ENCODE data around the gene KLRC1. TPM values are rescaled to one million over a fixed set of nuclear protein-coding genes. Genes with fewer than 3 reads are reported as not detected.
"Not testable (repeated sequence)": the region's sequence is repeated elsewhere in the genome, so short reads cannot be mapped to it uniquely, and the experiment has no call there.

Gene KLRC1
- polyA plus RNA-seq, 1 donor: 3.7 TPM

DNA sequence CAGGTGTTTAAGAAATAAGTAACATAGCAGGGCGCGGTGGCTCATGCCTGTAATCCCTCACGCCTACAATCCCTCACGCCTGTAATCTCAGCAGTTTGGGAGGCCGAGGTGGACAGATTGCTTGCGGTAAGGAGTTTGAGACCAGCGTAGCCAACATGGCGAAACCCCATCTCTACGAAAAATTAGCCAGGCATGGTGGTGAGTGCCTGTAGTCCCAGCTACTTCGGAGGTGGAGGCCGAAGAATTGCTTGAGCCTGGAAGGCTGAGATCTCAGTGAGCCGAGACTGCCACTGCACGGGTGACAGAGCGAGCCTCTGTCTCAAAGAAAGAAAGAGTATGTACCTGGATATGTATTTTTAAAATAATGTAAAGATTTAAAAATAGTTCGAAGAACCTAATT lies 57.0 kb downstream of the KLRC1 start:
- not testable (repeated sequence) for DNase-seq; H3K27ac ChIP-seq (ENCODE audit: low read length); H3K27me3 ChIP-seq (ENCODE audit: control insufficient read depth, insufficient read depth, low read length); H3K36me3 ChIP-seq (ENCODE audit: control insufficient read depth, insufficient read depth, low read length); H3K9me3 ChIP-seq (ENCODE audit: control insufficient read depth, low read depth, low read length); H3K4me3 ChIP-seq (ENCODE audit: low read length); H3K4me1 ChIP-seq (ENCODE audit: control insufficient read depth, insufficient read depth, low read length)
- WGBS (ENCODE audit: insufficient coverage, low lambda C conversion rate): 86% methylated on average over 1 of the region's 15 CpGs

Other genes with a start within 250 kb of the KLRC1 start
- gene GABARAPL1, start 240.5 kb downstream of the KLRC1 start, polyA plus RNA-seq: 55.0 TPM
- gene KLRD1, start 145.5 kb downstream of the KLRC1 start, polyA plus RNA-seq: 2.6 TPM
- 4.2 TPM for gene KLRK1, start 63.3 kb downstream of the KLRC1 start, polyA plus RNA-seq
- 0.87 TPM for gene KLRC4, start 43.6 kb downstream of the KLRC1 start, polyA plus RNA-seq
- 0.72 TPM for gene KLRC3, start 32.8 kb downstream of the KLRC1 start, polyA plus RNA-seq
- 1.6 TPM for gene KLRC2, start 17.4 kb downstream of the KLRC1 start, polyA plus RNA-seq
- 2.8 TPM for gene EIF2S3B, start 52.5 kb upstream of the KLRC1 start, polyA plus RNA-seq
- gene MAGOHB, start 160.2 kb upstream of the KLRC1 start, polyA plus RNA-seq: 24.1 TPM
- 0.94 TPM for gene STYK1, start 220.7 kb upstream of the KLRC1 start, polyA plus RNA-seq

Data from large intestine (tissue), 3 donors.